Measurements from ENCODE around the gene GFRA4.
"Not testable (repeated sequence)": the region's sequence is repeated elsewhere in the genome, so short reads cannot be mapped to it uniquely, and the experiment has no call there.

GFRA4 gene

DNA sequence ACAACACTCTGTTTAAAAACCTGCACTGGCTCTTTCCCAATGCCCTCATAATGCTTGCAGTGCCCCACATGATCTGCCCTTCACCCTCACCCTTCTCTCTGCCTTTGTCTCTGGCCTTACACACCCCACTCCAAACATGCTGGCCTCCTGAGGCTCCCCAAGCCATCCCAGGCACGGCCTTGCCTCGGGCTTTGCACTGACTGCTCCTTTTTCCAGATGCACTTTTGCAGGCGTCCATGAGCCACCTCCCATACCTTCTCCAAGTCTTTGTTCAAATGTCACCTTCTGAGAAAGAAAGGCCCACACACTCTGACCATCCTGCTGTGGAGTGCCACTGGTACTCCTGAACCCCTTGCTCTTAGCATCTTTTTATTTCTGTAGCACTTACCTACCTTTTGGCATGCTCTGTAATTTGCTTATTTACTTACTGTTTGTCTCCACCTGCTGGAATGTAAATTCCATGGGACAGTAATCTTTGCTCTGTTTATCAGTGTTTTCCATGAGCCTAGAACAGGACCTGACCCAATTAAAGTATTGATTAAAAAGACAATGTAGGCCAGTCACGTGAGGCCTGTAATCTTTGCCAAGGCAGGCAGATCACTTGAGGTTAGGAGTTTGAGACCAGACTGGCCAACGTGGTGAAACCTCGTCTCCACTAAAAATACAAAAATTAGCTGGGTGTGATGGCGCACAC, 30.7 kb downstream of the GFRA4 start:
- Mint-ChIP-seq H3K4me1 (ENCODE audit: low read depth) (no peaks in the 10 kb centered on the region), H3K27me3 (ENCODE audit: low read depth) (no peaks in the 10 kb centered on the region), H3K4me3 (no peak overlapping the region), H3K36me3 (ENCODE audit: low read depth) (peaks cover 5% of the 10 kb centered on the region), H3K9me3 (no peaks in the 10 kb centered on the region), H3K27ac (no peak overlapping the region)

DNA sequence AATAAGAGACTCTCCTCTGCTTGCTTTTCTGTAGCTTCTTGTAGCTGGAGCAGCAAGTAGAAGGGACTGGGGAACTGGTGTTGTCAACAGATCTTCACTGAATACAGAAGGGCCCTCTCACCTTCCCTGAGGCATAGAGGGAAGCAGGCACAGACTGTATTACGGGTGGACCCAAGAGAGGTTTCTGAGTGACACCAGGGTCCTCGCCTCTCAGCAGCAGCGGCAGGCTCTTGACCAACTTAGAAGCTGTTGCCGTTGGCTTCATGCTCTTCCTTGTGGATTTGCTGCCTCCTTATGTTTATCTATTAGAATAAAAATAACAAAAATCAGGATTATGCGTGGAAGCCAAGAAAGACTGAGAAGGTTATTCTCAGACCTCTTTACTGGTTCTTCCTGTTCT, 31.7 kb downstream of the GFRA4 start:
- Mint-ChIP-seq H3K27me3 (ENCODE audit: low read depth) (no peaks in the 10 kb centered on the region), H3K27ac (no peak overlapping the region), H3K9me3 (no peaks in the 10 kb centered on the region), H3K4me3 (no peak overlapping the region), H3K4me1 (ENCODE audit: low read depth) (no peaks in the 10 kb centered on the region), H3K36me3 (ENCODE audit: low read depth) (peaks cover 5% of the 10 kb centered on the region)

- Mint-ChIP-seq H3K4me1 (ENCODE audit: low read depth) (no peaks in the 10 kb centered on the region), H3K4me3 (no peak overlapping the region), H3K9me3 (no peaks in the 10 kb centered on the region), H3K27me3 (ENCODE audit: low read depth) (no peaks in the 10 kb centered on the region), H3K36me3 (ENCODE audit: low read depth) (peaks cover 5% of the 10 kb centered on the region), H3K27ac (no peak overlapping the region)
Measured at GRCh38 chr20:3630429-3630828, 32.8 kb downstream of the GFRA4 start.

DNA sequence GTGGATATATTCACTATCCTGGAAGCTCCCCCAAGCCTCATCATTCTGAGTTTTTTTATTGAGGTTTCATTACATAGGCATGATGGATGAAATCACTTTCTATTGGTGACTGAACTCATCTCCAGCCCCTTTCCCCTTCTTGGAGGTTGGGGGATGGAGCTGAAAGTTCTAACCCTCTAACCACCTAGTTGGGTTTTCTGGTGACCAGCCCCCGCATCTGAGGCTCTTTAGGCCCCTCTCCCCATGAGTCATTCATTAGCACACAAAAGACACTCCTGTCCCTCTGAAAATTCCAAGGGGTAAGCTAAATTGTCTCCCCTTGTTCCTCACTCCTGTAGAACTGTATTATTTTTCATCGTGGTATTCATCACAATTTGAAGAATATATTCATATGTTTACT, 33.3 kb downstream of the GFRA4 start:
- H3K27ac Mint-ChIP-seq, result no peak overlapping the region
- H3K36me3 Mint-ChIP-seq (ENCODE audit: low read depth), result peaks cover 5% of the 10 kb centered on the region

DNA sequence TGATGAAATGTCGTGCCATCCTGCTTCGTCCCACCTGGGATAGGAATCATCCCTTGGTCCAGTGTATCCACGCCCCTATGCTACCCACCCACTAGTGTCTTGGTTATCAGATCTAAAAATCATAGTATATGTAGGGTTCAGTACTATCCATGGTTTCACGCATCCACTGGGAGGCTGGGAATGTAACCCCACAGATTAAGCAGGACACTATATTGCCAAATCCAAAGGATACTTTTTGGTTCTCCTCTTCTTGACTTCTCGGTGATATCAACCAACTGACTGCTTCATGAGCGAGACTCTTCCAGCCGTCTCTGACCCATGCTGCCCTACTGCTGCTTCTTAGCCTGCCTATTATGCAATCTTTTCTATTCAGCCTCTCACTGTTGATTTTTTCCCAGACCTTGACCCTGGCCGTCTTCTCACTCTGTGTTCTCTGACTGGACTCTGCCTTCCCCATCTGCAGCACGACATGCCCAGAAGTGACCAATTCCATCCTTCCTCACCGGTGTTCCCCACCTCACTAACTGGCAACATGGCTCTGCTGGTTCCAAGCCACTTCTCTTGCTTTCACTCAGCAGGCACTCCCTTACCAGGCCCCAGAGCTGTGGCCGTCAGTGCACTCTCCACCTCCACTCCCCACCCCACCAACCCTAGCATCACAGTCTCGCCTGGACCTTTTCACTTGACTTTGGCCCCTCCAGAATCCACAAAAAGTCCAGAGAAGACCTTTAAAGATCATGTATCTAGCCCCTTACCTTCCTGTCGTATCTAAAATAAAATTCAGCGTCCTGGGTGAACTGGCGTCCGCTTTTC, 34.5 kb downstream of the GFRA4 start:
- H3K36me3 Mint-ChIP-seq (ENCODE audit: low read depth), result peaks cover 3% of the 10 kb centered on the region
- no peak overlapping the region for H3K27ac Mint-ChIP-seq

More for the DNA sequence above, 33.3 kb downstream of the GFRA4 start:
- Mint-ChIP-seq H3K4me1 (ENCODE audit: low read depth) (no peaks in the 10 kb centered on the region), H3K9me3 (no peaks in the 10 kb centered on the region), H3K27me3 (ENCODE audit: low read depth) (no peaks in the 10 kb centered on the region), H3K4me3 (no peak overlapping the region)

GRCh38 chr20:3627476-3627875, 35.7 kb downstream of the GFRA4 start:
- no peaks in the 10 kb centered on the region for H3K4me1 Mint-ChIP-seq (ENCODE audit: low read depth)
- no peak overlapping the region for H3K27ac Mint-ChIP-seq
- H3K36me3 Mint-ChIP-seq (ENCODE audit: low read depth), result peaks cover 3% of the 10 kb centered on the region
- no peaks in the 10 kb centered on the region for H3K27me3 Mint-ChIP-seq (ENCODE audit: low read depth)
- H3K4me3 Mint-ChIP-seq, result no peak overlapping the region
- no peaks in the 10 kb centered on the region for H3K9me3 Mint-ChIP-seq

More for the DNA sequence above, 34.5 kb downstream of the GFRA4 start:
- H3K27me3 Mint-ChIP-seq (ENCODE audit: low read depth), result no peaks in the 10 kb centered on the region
- no peaks in the 10 kb centered on the region for H3K4me1 Mint-ChIP-seq (ENCODE audit: low read depth)
- no peak overlapping the region for H3K4me3 Mint-ChIP-seq
- H3K9me3 Mint-ChIP-seq, result no peaks in the 10 kb centered on the region

DNA sequence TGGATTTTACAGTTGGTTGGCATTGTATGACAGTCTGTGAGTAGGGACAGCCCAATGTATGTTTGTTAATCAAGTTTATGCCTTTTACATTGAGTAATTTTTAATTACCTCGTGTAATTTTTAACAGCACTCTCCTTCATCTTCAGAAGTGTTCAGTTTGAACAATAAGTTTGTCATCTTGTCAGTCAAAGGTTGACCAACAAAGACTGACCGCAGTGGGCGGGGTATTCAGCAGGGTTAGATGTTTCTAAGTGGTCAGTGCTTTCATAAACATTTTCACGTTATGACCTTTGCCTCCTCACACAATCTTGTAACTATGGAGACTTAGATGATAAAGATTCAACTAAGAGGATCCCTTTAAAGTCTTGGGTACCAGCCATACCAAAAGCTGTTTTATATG, 40.8 kb downstream of the GFRA4 start:
- Mint-ChIP-seq H3K27me3 (ENCODE audit: low read depth) (no peaks in the 10 kb centered on the region), H3K27ac (no peak overlapping the region), H3K4me3 (no peak overlapping the region), H3K9me3 (no peaks in the 10 kb centered on the region), H3K4me1 (ENCODE audit: low read depth) (no peaks in the 10 kb centered on the region), H3K36me3 (ENCODE audit: low read depth) (no peaks in the 10 kb centered on the region)

GRCh38 chr20:3621111-3621510, 42.1 kb downstream of the GFRA4 start:
- Mint-ChIP-seq H3K27ac (no peak overlapping the region), H3K4me3 (no peak overlapping the region), H3K4me1 (ENCODE audit: low read depth) (no peaks in the 10 kb centered on the region), H3K27me3 (ENCODE audit: low read depth) (no peaks in the 10 kb centered on the region), H3K9me3 (no peaks in the 10 kb centered on the region), H3K36me3 (ENCODE audit: low read depth) (no peaks in the 10 kb centered on the region)

DNA sequence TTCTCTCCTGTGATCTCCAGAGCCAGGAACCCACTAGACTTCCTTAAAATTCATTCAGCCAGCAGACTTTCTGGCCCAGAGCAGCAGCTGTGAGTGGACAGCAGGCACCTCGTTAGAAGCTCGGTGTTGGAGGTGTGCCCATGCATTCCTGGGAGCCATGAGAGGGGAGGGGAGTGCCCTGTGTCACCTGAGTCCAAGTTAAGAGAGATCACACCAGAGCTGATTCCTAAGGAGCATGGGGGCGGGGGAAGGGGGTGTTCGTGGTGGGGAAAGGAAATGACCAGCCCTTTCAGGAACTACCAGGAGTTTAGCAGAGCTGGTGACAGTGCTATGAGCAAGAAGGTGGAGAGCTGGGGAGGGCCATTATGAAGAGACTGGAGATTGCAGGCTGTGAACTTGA, 46.9 kb downstream of the GFRA4 start:
- Mint-ChIP-seq H3K4me3 (no peak overlapping the region), H3K9me3 (no peaks in the 10 kb centered on the region), H3K27me3 (ENCODE audit: low read depth) (no peaks in the 10 kb centered on the region), H3K27ac (no peak overlapping the region), H3K4me1 (ENCODE audit: low read depth) (no peaks in the 10 kb centered on the region), H3K36me3 (ENCODE audit: low read depth) (no peaks in the 10 kb centered on the region)

GRCh38 chr20:3615171-3615840, 47.9 kb downstream of the GFRA4 start:
- not testable (repeated sequence) for H3K27me3 Mint-ChIP-seq (ENCODE audit: low read depth); H3K27ac Mint-ChIP-seq; H3K9me3 Mint-ChIP-seq; H3K36me3 Mint-ChIP-seq (ENCODE audit: low read depth); H3K4me3 Mint-ChIP-seq; H3K4me1 Mint-ChIP-seq (ENCODE audit: low read depth)

GRCh38 chr20:3614466-3614865, 48.7 kb downstream of the GFRA4 start:
- Mint-ChIP-seq H3K36me3 (ENCODE audit: low read depth) (no peaks in the 10 kb centered on the region), H3K27me3 (ENCODE audit: low read depth) (no peaks in the 10 kb centered on the region), H3K27ac (no peak overlapping the region), H3K9me3 (no peaks in the 10 kb centered on the region), H3K4me1 (ENCODE audit: low read depth) (no peaks in the 10 kb centered on the region), H3K4me3 (no peak overlapping the region)

DNA sequence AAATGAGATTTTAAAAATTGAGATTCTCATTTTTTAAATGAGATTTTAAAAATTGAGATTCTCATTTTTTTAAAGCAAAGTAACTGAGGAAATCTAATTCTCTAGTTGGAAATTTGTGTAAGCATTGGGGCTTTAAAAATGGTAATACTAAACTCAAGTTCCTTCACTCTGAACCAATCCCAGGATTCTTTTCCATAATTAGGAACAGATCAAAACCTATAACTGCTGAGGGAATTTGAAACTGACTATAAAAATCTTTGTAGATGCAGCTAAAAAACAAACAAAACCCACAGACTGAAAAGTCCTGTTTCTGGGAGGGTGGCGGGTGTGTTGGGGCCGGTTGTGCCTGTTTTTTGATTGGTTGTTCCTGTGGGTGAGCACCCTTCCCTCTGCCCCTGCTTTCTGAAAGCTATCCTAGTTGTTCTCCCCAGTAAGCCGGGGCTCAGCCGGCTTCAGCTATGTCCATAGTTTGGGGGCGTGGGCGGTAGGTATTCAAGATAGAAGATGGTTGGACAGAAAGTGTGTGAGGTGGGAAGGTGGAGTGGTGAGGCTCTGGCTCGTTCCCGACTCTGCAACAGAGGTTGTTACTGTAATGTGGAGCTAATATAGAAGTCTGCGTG, 49.3 kb downstream of the GFRA4 start:
- Mint-ChIP-seq H3K27ac (no peak overlapping the region), H3K36me3 (ENCODE audit: low read depth) (no peaks in the 10 kb centered on the region), H3K9me3 (no peaks in the 10 kb centered on the region), H3K27me3 (ENCODE audit: low read depth) (no peaks in the 10 kb centered on the region), H3K4me3 (no peak overlapping the region), H3K4me1 (ENCODE audit: low read depth) (no peaks in the 10 kb centered on the region)

- no peaks in the 10 kb centered on the region for H3K4me1 Mint-ChIP-seq (ENCODE audit: low read depth)
- H3K36me3 Mint-ChIP-seq (ENCODE audit: low read depth), result no peaks in the 10 kb centered on the region
- H3K4me3 Mint-ChIP-seq, result no peak overlapping the region
- H3K27ac Mint-ChIP-seq, result no peak overlapping the region
- no peaks in the 10 kb centered on the region for H3K27me3 Mint-ChIP-seq (ENCODE audit: low read depth)
- H3K9me3 Mint-ChIP-seq, result no peaks in the 10 kb centered on the region
Measured at GRCh38 chr20:3612795-3613572, 50.2 kb downstream of the GFRA4 start.

GRCh38 chr20:3611901-3612300, 51.3 kb downstream of the GFRA4 start:
- Mint-ChIP-seq H3K4me3 (no peak overlapping the region), H3K4me1 (ENCODE audit: low read depth) (no peaks in the 10 kb centered on the region), H3K27ac (no peak overlapping the region), H3K36me3 (ENCODE audit: low read depth) (no peaks in the 10 kb centered on the region), H3K9me3 (no peaks in the 10 kb centered on the region), H3K27me3 (ENCODE audit: low read depth) (no peaks in the 10 kb centered on the region)
